NT2/D1 (cell line): ENCODE data around the gene LHX3.

Experiments
- DNase-seq: peaks from one replicate; pipeline ENCODE4 v3.0.0-alpha.2; 2011; ENCODE audit warnings: low read depth, low spot score
- H3K27me3 ChIP-seq: 2 replicates; pipeline ENCODE4 v1.6.0; 2011; ENCODE audit warnings: mild to moderate bottlenecking; ENCODE audit not compliant: insufficient read length, insufficient read depth
- H3K36me3 ChIP-seq: 2 replicates; pipeline ENCODE4 v1.6.1; 2011; ENCODE audit warnings: mild to moderate bottlenecking, low read length, mixed read lengths; ENCODE audit not compliant: insufficient read depth, insufficient read length
- H3K4me1 ChIP-seq: 2 replicates; pipeline ENCODE4 v1.5.1; 2011; ENCODE audit not compliant: insufficient read depth, insufficient read length
- H3K4me3 ChIP-seq: 2 replicates; pipeline ENCODE4 v1.5.1; 2011; ENCODE audit warnings: low read depth; ENCODE audit not compliant: insufficient read length
- H3K9ac ChIP-seq: 2 replicates; pipeline ENCODE4 v1.6.0; 2011; ENCODE audit warnings: low read depth; ENCODE audit not compliant: insufficient read length
- H3K9me3 ChIP-seq: 2 replicates; pipeline ENCODE4 v1.5.1; 2011; ENCODE audit warnings: mild to moderate bottlenecking, low read length; ENCODE audit not compliant: insufficient read depth
- SUZ12 ChIP-seq: IDR thresholded peaks from 2 replicates; pipeline ENCODE4 v1.6.1; 2011; ENCODE audit not compliant: insufficient read length, insufficient read depth; ENCODE audit errors: extremely low read depth
- YY1 ChIP-seq: IDR thresholded peaks from 2 replicates; pipeline ENCODE4 v1.6.1; 2011; ENCODE audit not compliant: insufficient read length, insufficient read depth
- ZNF274 ChIP-seq: IDR thresholded peaks from 2 replicates; pipeline ENCODE4 v1.6.1; 2011; ENCODE audit warnings: mild to moderate bottlenecking, low read depth, low read length

The LHX3 gene

DNA sequence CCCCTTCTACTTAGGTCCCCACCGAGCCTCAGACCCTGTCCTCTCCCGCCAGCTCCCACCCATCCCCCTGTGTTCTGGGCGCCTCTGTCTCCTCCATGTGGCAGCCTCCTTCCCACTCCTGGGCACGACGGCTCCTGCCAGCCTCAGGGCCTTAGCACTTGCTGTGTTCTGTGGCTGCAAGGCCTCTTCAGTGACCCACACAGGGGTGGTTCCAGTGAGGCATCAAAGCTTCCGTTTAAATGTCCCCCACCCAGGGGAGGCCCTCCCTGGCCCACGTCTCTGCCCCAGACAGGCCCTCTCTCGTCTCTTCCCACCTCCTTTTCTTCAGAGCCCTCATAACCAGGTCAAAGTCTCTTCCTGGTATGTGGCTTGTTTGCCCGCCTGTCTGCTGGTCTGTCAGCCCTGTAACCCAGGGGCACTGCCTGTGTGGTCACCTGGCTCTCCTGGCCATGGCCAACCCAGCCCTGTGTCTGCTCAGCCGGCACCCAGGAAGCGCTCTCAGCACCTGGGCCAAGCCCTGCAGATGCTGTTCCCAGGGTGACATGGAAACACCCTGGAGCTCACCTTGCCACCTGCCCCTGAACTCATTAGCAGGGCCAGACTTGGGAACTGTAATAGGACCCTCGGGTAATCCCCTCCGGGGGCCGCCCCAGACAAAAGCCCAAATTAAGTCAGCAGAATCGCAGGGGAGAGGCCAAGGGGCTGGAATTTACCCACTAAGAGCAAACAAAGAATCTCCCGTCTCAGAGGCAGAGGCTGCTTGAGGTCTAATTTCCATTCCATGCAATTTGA, 33.7 kb downstream of the LHX3 start:
- Histone ChIP-seq H3K9ac (peak overlapping the region; percentile 71), H3K27me3 (peaks cover 4% of the 10 kb centered on the region), H3K36me3 (no peaks in the 10 kb centered on the region), H3K4me3 (no peak overlapping the region), H3K4me1 (peaks cover 42% of the 10 kb centered on the region), H3K9me3 (no peaks in the 10 kb centered on the region)
- peak; percentile 92 for DNase-seq
- TF ChIP-seq YY1 (no peak), ZNF274 (no peak), SUZ12 (no peak)

- no peak for TF ChIP-seq SUZ12
- no peak for TF ChIP-seq ZNF274
- TF ChIP-seq YY1, result no peak
- Histone ChIP-seq H3K36me3 (no peaks in the 10 kb centered on the region), H3K9ac (peak overlapping the region; percentile 34), H3K27me3 (peaks cover 4% of the 10 kb centered on the region), H3K4me3 (no peak overlapping the region), H3K9me3 (no peaks in the 10 kb centered on the region), H3K4me1 (peaks cover 37% of the 10 kb centered on the region)
- DNase-seq, result no peak
Observed at GRCh38 chr9:136170006-136170901, 34.7 kb downstream of the LHX3 start.

- Histone ChIP-seq H3K9ac (peak overlapping the region; percentile 34), H3K4me1 (peaks cover 34% of the 10 kb centered on the region), H3K27me3 (peaks cover 4% of the 10 kb centered on the region), H3K9me3 (no peaks in the 10 kb centered on the region), H3K4me3 (no peak overlapping the region), H3K36me3 (no peaks in the 10 kb centered on the region)
- no peak for DNase-seq
- TF ChIP-seq SUZ12 (no peak), ZNF274 (no peak), YY1 (no peak)
Observed at GRCh38 chr9:136169495-136169894, 35.4 kb downstream of the LHX3 start.

DNA sequence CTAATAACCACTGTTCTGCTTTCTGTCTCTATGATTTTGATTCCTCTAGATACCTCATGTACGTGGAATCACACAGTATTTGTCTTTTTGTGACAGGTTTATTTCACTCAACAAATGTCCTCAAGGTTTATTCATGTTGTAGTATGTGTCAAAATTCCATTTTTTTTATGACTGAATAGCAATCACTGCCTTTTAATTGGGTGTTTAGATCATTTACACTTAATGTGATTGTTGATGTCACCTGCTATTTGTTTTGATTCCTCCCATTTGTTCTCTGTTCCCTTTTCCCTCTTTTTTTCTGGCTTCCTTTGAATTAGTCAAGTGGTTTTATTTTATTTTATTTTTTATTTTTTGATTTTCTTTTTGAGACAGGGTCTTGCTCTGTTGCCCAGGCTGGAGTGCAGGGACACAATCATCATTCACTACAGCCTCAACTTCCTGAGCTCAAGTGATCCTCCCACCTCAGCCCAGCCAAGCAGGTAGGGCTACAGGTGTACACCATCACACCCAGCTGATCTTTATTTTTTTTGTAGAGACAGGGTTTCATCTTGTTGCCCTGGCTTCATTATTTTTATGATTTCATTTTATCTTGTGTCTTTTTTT, 41.6 kb downstream of the LHX3 start:
- DNase-seq, result no peak
- TF ChIP-seq ZNF274, result no peak
- no peak for TF ChIP-seq YY1
- TF ChIP-seq SUZ12, result no peak
- H3K4me1 ChIP-seq, result peaks cover 8% of the 10 kb centered on the region
- H3K9me3 ChIP-seq, result peaks cover 6% of the 10 kb centered on the region; the same call in 1 of the 2 replicates
- H3K36me3 ChIP-seq, result no peaks in the 10 kb centered on the region
- peaks cover 4% of the 10 kb centered on the region for H3K27me3 ChIP-seq
- no peak overlapping the region for H3K9ac ChIP-seq
- H3K4me3 ChIP-seq, result no peak overlapping the region

GRCh38 chr9:136160995-136161610, 43.8 kb downstream of the LHX3 start:
- Histone ChIP-seq H3K27me3 (peaks cover 4% of the 10 kb centered on the region), H3K36me3 (no peaks in the 10 kb centered on the region), H3K4me1 (peaks cover 8% of the 10 kb centered on the region), H3K9ac (no peak overlapping the region), H3K4me3 (no peak overlapping the region), H3K9me3 (peaks cover 6% of the 10 kb centered on the region; the same call in 1 of the 2 replicates)
- no peak for DNase-seq
- TF ChIP-seq SUZ12 (no peak), ZNF274 (no peak), YY1 (no peak)

DNA sequence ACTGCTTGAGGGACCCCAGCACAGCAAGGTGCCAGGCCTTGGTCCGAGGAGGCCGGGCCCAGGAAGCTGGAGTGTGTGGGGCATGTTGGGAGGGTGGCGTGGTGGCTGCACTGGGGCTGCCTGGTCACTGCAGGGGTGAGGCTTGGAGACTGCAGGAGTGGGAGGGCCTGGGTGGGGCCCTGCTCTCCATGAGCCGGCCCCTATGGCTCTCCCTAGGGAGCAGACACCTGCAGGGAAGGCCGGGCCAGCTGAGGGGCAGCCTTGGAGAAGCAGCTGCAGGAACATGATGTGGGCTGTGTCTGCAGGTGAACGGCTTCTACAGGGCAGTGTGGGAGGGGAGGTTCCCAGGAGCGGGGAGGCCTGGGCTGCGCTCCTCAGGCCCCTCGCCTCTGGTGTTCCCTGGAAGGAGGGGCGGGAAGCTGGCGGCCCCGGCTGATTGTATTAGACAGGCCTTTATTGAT, 44.5 kb downstream of the LHX3 start:
- TF ChIP-seq SUZ12, result no peak
- TF ChIP-seq ZNF274, result no peak
- no peak for TF ChIP-seq YY1
- Histone ChIP-seq H3K4me3 (no peak overlapping the region), H3K9ac (no peak overlapping the region), H3K27me3 (peaks cover 4% of the 10 kb centered on the region), H3K36me3 (no peaks in the 10 kb centered on the region), H3K9me3 (peaks cover 6% of the 10 kb centered on the region; the same call in 1 of the 2 replicates), H3K4me1 (peaks cover 12% of the 10 kb centered on the region)
- no peak for DNase-seq
